ELF-1 (cell line): ENCODE results near the gene KCTD17.

Experiments used
- DNase-seq: peaks from one replicate; pipeline ENCODE4 v3.0.0-alpha.2; 2016; ENCODE audit warnings: low read depth, low spot score

KCTD17 gene

DNA sequence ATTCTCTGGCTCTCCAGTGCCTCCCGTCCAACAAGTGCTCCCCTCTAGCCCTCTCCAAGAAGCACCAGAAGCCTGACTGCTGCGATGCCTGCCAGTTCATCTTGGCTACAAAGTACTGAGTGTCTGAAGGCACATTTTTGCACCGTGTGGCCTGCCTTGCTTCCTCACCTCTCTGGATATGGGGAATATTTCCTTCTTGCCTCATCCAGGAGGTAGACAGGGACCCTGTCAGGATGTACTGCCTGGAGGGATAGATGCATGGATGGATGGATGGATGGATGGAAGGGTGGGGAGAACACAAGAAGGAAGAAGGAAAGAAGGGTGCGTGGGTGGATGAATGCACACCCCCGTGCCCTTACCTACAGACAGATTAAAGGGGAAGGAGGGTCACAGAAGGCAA lies 27.6 kb downstream of the KCTD17 start:
- DNase-seq: no peak

GRCh38 chr22:37079668-37080171 lies 28.2 kb downstream of the KCTD17 start:
- peak; percentile 37 for DNase-seq

DNA sequence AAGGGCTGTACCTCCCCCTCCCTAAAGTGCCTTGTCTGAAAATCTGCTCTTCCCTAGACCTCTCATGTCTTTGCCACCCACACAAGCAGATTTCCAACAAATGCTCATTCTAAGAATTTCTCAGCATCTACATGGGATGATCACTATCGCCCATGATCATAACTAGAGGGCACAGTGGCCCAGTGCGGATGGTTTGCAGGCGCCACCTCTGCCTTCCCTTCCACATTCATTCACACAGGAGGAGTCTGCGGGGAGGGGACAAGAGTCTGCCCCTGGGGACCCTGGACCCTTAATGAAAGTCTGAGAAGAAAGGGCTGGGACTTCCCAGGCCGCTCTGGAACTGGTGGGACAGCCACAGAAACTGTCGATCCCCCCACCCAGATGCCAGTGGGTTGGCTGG lies 28.9 kb downstream of the KCTD17 start:
- no peak for DNase-seq

DNA sequence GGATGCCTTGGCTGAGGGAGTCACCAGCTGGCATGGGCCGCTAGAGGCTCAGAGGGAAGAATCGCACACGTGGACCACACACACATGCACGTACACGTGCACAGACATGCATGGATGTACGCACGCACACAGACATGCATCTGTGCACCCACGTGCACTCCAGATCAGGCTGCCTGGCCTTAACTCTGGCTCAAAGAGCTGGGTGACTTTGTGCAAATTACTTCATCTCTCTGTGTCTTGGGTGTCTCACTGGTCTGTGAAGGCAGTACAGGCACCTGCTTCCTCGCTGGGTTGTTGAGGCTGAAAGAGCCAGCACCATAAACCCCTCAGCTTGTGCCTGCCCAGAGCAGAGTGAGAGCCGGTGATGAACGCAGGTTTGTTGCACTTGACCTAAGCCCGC lies 29.3 kb downstream of the KCTD17 start:
- DNase-seq: no peak

- DNase-seq: no peak
Observed at GRCh38 chr22:37082251-37082873, 30.8 kb downstream of the KCTD17 start.

- DNase-seq: no peak
Observed at GRCh38 chr22:37083914-37084313, 32.4 kb downstream of the KCTD17 start.

- no peak for DNase-seq
Observed at GRCh38 chr22:37084385-37084784, 32.8 kb downstream of the KCTD17 start.

DNA sequence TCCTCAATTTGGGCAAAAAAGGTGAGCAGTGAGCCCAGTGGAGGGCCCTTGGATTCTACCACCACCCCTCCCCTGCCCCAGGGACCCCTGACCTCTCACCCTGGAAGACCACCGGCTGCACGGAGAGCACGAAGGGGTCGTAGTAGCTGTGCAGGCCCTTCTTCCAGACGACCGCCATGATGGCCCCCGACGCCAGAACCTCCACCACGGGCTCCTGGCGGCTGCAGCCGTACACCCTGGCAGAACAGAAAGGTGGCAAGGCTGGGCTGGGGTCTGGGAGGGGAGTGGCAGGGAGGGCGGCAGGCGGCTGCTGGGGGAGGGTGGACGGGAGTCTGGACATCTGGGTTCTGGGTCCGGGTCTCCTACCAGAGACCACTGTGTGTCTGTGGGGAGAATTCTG lies 34.6 kb downstream of the KCTD17 start:
- no peak for DNase-seq

- DNase-seq: peak; percentile 42
Observed at GRCh38 chr22:37088108-37088605, 36.6 kb downstream of the KCTD17 start.

DNA sequence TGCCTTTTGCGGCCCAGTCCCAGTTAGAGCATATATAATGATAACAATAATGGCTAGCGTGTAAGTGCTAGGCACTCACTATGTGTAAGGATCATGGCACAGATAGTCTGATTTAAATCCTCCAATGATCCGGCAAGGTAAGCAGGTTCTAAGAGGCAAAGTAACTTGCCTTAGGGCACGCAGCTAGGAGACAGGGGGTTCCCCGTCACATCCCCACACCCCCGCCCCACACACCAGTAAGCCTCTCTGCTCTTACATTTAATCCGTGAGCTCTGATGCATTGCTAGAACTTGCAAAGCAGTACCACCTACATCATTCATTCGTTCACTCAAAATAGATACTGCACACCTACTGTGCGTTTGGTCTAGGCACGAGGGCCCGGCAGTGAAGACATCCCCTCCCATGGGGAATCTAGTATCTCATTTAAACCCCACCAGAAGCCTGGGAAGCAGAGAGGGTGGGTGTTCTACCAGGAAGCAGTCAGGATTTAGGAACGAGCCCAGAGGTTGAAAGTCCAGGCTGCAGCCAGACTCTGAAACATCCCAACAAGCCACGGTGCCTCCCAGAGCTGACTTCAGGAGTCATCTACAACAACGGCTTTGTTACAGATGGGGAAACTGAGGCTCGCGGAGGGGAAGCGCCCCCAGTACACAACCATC lies 37.3 kb downstream of the KCTD17 start:
- no peak for DNase-seq

GRCh38 chr22:37089434-37089833 lies 37.9 kb downstream of the KCTD17 start:
- no peak for DNase-seq

GRCh38 chr22:37090920-37091695 lies 39.6 kb downstream of the KCTD17 start:
- no peak for DNase-seq

- no peak for DNase-seq
Observed at GRCh38 chr22:37091994-37092393, 40.5 kb downstream of the KCTD17 start.

- DNase-seq: no peak
Observed at GRCh38 chr22:37092997-37093396, 41.5 kb downstream of the KCTD17 start.

DNA sequence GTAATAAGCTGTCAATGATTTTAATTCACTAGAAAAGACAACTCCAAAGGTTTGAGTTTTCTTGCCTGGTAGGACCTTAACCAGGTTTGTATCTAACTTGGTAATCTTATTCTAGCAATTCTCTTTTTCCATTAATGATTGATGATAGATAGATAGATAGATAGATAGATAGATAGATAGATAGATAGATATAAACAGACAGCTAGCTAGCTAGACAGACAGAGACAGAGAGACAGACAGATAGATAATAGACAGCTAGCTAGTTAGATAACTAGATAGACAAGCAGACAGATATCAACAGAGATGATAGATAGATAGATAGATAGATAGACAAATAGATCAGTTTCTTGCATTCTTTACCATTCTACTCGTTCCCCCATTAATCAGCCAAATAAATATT lies 42.7 kb downstream of the KCTD17 start:
- DNase-seq: no peak

- no peak for DNase-seq
Observed at GRCh38 chr22:37095113-37095512, 43.6 kb downstream of the KCTD17 start.

DNA sequence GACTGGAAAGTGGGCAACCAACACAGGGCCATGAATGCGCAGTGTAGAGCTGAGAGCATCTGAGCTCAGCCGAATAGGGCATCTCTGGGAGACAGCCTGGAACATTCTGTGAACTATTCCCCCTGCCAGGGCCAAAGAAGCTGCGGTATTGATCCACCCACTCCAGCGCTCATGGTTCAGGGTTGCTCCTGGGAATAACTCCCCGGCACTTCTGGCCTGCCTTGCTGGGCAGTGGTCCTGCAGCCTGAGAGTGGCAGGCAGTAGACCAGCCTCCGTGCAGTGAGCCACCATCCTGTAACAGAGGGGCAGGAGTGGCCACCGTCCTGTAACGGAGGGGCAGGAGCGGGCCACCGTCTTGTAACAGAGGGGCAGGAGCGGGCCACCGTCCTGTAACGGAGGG lies 45.8 kb downstream of the KCTD17 start:
- no peak for DNase-seq

- DNase-seq: peak; percentile 40
Observed at GRCh38 chr22:37098976-37099591, 47.5 kb downstream of the KCTD17 start.

DNA sequence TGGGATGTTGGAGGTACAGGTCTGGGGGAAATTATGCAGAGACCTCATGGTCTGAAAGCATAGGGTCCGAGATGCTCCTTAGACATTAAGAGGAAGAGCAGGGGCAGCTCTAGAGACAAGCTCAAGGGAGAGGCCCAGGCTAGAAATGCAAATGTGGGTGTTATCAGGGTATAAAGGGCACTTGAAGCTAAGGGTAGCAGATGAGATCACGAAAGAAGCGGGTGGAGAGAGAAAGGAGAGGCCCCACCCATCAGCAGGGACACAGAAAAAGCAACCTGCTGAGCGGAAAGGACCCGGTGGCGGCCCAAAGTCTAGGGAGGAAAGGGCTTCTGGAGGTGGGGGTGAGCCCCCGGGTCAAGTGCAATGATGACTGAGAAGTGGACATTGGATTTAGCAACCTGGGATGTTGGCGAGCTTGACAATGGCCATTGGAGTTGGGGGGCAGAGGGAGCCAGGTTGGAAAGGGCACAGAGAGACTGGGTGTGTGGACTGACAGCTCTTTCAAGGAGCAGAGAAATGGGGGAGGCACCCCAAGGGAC lies 49.1 kb downstream of the KCTD17 start:
- no peak for DNase-seq

GRCh38 chr22:37101311-37102066 lies 49.9 kb downstream of the KCTD17 start:
- DNase-seq: no peak

- DNase-seq: no peak
Observed at GRCh38 chr22:37103151-37103550, 51.6 kb downstream of the KCTD17 start.
